Measurements from ENCODE around the gene INO80.

- no peak for TF ChIP-seq CTCF (IDR thresholded peaks at IDR 0.05)
- no peak for TF ChIP-seq POLR2AphosphoS5 (IDR thresholded peaks at IDR 0.05)
- no peak for TF ChIP-seq POLR2A (IDR thresholded peaks at IDR 0.05)
- no peak for TF ChIP-seq EP300 (IDR thresholded peaks at IDR 0.05)
Observed at GRCh38 chr15:41047474-41047873, 68.6 kb downstream of the INO80 start.
